Chondrocyte (in vitro differentiated cells): ENCODE results near the gene SEMG1. TPM values are rescaled to one million over a fixed set of nuclear protein-coding genes. Genes with fewer than 3 reads are reported as not detected.

Experiments used
- DNase-seq: peaks from one replicate; pipeline ENCODE4 v3.0.0; 2021; ENCODE audit warnings: mixed read lengths, low spot score
- H3K27ac Mint-ChIP-seq: one replicate; pipeline ENCODE4 v1.8.0; 2021; ENCODE audit warnings: mild to moderate bottlenecking, moderate library complexity, mixed read lengths; ENCODE audit not compliant: unreplicated experiment
- H3K27me3 Mint-ChIP-seq: 2 replicates; pipeline ENCODE4 v1.8.0; 2021; ENCODE audit warnings: low read depth, mixed read lengths
- H3K36me3 Mint-ChIP-seq: 2 replicates; pipeline ENCODE4 v1.8.0; 2021; ENCODE audit warnings: low read depth, mixed read lengths
- H3K4me1 Mint-ChIP-seq: 2 replicates; pipeline ENCODE4 v1.8.0; 2021; ENCODE audit warnings: low read depth, mild to moderate bottlenecking, mixed read lengths
- H3K4me3 Mint-ChIP-seq: one replicate; pipeline ENCODE4 v1.8.0; 2021; ENCODE audit warnings: mild to moderate bottlenecking, moderate library complexity, mixed read lengths; ENCODE audit not compliant: unreplicated experiment
- H3K9me3 Mint-ChIP-seq: 2 replicates; pipeline ENCODE4 v1.8.0; 2021; ENCODE audit warnings: low read depth, mixed read lengths
- total RNA-seq: library from RNA; stranded (reverse); gene quantifications from 3 replicates; pipeline ENCODE4 v1.2.1, GENCODE V29; 2021
- TF ChIP-seq, protein P1 (sequence below): fragments of 200-600 bp; sonication (generic); IDR thresholded peaks from 2 replicates; pipeline ENCODE4 v1.5.0; 2021; ENCODE audit warnings: antibody characterized with exemption, mild to moderate bottlenecking, moderate library complexity

Gene SEMG1
- total RNA-seq, 1 donor from 2014 or later = not detected

DNA sequence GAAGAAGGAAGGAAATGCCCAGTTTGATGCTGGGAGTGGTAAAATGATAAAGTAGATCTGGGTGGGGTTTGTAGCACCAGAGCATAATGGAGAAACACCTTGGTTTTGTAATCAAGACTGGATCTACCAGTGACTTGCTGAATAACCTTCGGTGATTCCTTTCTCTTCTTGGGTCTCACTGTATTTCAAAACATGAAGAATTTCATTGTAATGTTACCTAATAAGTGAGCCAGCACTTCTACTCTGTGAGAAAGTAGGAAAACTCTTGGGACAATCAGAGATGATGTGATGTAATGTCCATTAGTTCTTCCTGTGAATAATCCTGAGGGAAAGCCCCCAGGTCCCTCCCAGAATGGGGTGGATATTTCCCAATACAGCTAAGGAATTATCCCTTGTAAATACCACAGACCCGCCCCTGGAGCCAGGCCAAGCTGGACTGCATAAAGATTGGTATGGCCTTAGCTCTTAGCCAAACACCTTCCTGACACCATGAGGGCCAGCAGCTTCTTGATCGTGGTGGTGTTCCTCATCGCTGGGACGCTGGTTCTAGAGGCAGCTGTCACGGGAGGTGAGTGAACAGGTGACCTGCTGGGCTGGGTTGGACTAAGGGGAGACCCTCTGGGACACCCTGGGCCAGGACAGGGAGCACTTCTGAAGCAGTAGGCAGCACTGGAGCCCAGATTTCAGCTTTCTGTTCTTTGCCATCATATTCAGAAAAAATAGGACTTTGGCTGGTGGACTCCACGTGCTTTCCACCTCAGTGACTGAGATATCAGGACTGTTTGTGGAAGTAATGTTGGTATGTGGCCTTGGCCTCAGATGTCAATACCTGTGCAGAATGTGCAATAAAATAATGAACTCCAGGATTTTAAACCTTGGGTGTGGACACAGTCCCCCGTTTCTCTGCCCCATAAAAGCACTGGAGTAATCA lies 32.1 kb upstream of the SEMG1 start, which contains the start of gene PI3:
Gene PI3, plus strand, starts transcription at position 469 of the 931 bp plus-strand sequence. Its CDS starts 21 bp downstream, at position 490.
- Mint-ChIP-seq H3K4me1 (no peaks in the 10 kb centered on the region), H3K27me3 (peaks cover 15% of the 10 kb centered on the region), H3K4me3 (no peak within 1 kb of the TSS), H3K27ac (no peak within 1 kb of the TSS), H3K9me3 (peaks cover 6% of the 10 kb centered on the region), H3K36me3 (no peaks in the 10 kb centered on the region)
- DNase-seq = no peak
- TF ChIP-seq, protein P1, sequence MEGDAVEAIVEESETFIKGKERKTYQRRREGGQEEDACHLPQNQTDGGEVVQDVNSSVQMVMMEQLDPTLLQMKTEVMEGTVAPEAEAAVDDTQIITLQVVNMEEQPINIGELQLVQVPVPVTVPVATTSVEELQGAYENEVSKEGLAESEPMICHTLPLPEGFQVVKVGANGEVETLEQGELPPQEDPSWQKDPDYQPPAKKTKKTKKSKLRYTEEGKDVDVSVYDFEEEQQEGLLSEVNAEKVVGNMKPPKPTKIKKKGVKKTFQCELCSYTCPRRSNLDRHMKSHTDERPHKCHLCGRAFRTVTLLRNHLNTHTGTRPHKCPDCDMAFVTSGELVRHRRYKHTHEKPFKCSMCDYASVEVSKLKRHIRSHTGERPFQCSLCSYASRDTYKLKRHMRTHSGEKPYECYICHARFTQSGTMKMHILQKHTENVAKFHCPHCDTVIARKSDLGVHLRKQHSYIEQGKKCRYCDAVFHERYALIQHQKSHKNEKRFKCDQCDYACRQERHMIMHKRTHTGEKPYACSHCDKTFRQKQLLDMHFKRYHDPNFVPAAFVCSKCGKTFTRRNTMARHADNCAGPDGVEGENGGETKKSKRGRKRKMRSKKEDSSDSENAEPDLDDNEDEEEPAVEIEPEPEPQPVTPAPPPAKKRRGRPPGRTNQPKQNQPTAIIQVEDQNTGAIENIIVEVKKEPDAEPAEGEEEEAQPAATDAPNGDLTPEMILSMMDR = no peak

DNA sequence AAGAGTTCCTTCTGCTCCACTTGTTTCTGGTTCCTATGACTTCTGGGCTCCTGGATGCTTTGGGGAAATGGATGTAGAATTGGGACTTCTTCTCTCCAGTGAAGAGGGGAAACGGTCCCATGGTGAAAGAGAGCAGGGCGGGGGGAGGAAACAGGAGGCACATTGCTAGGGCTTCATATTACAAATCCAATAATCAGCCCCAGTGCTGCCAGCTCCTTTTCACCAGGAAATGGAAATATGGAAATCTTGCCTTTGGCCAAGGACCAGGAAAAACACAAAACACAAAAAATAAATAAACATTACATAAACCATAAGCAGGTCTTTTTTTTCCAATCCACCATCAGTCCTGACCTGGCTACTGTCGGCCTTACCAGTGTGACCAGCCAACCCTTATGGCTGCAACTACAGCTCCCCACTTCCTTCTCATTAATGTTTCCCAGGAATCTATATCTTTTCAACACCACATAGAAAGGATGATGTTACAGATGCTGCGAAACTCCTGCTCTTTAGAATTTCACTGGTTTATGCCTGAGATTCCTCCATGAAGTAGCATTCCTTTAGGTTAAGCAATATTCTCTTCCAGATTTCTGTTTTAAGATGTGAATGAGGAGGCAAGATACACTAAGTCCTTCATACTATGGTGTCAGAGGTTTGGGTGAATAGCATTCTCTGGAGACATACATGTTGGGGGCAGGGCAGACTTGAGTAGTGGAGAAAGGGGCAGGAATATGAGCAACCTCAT lies 30.1 kb upstream of the SEMG1 start:
- Mint-ChIP-seq H3K4me3 (no peak overlapping the region), H3K27me3 (peaks cover 15% of the 10 kb centered on the region), H3K27ac (no peak overlapping the region), H3K4me1 (no peaks in the 10 kb centered on the region), H3K36me3 (no peaks in the 10 kb centered on the region), H3K9me3 (no peaks in the 10 kb centered on the region)
- TF ChIP-seq, protein P1 = no peak
- no peak for DNase-seq

- Mint-ChIP-seq H3K36me3 (no peaks in the 10 kb centered on the region), H3K4me1 (no peaks in the 10 kb centered on the region)
Measured at GRCh38 chr20:45179166-45179565, 27.7 kb upstream of the SEMG1 start.

GRCh38 chr20:45181639-45182038 lies 25.2 kb upstream of the SEMG1 start:
- peaks cover 8% of the 10 kb centered on the region for H3K27me3 Mint-ChIP-seq
- no peak for DNase-seq
- no peak overlapping the region for H3K4me3 Mint-ChIP-seq
- no peaks in the 10 kb centered on the region for H3K36me3 Mint-ChIP-seq
- no peak overlapping the region for H3K27ac Mint-ChIP-seq
- H3K4me1 Mint-ChIP-seq = no peaks in the 10 kb centered on the region
- TF ChIP-seq, protein P1 = no peak
- no peaks in the 10 kb centered on the region for H3K9me3 Mint-ChIP-seq

More at GRCh38 chr20:45179166-45179565, 27.7 kb upstream of the SEMG1 start:
- H3K4me3 Mint-ChIP-seq = no peak overlapping the region
- H3K9me3 Mint-ChIP-seq = no peaks in the 10 kb centered on the region
- peaks cover 5% of the 10 kb centered on the region for H3K27me3 Mint-ChIP-seq
- no peak for DNase-seq
- TF ChIP-seq, protein P1 = no peak
- no peak overlapping the region for H3K27ac Mint-ChIP-seq

DNA sequence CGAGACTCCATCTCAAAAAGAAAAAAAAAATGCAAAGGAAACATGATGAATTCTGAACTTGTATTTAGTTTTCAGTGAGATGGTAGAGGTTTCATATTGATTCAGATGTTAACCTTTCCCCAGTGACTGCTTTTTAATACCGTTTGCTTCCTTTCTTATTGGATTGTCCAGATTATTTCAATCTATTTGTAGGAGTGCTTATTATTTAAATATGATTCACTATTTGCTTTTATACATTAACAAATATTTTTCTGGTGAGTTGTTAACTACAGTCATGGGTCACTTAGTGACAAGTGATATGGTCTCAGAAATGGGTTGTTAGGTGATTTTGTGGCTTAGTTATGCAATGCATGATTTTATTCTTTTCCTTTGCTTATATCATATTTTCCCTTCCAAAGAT lies 23.7 kb upstream of the SEMG1 start:
- DNase-seq = no peak
- Mint-ChIP-seq H3K27me3 (peaks cover 6% of the 10 kb centered on the region), H3K36me3 (no peaks in the 10 kb centered on the region), H3K27ac (no peak overlapping the region), H3K9me3 (no peaks in the 10 kb centered on the region), H3K4me1 (no peaks in the 10 kb centered on the region), H3K4me3 (no peak overlapping the region)
- TF ChIP-seq, protein P1 = no peak
